SK-N-SH treated with all-trans-retinoic acid at 6 μM for 48 hours (cell line): Measurements from ENCODE around the gene CPNE5.

ENCODE experiments used
- ATAC-seq: fragments of 200-7000 bp; cut with Tn5 transposase; 3 replicates; pipeline ENCODE4 v1.9.1; 2020; ENCODE audit warnings: mild to moderate bottlenecking, moderate library complexity
- ARNTL ChIP-seq: fragments of 450-650 bp; formaldehyde crosslinking; IDR thresholded peaks from 2 replicates; pipeline ENCODE4 v1.5.0; 2020; ENCODE audit warnings: low read depth, mild to moderate bottlenecking, moderate library complexity, borderline replicate concordance
- BACH2 ChIP-seq: fragments of 250-450 bp; sonication (Bioruptor Pico); IDR thresholded peaks from 2 replicates; pipeline ENCODE4 v1.9.0; 2021; ENCODE audit warnings: mild to moderate bottlenecking, borderline replicate concordance
- CREB5 ChIP-seq: fragments of 250-450 bp; sonication (Bioruptor Pico); IDR thresholded peaks from 2 replicates; pipeline ENCODE4 v1.5.1; 2020; ENCODE audit warnings: low read depth, mild to moderate bottlenecking, moderate library complexity
- CSDC2 ChIP-seq: fragments of 250-450 bp; sonication (Bioruptor Pico); IDR thresholded peaks from 2 replicates; pipeline ENCODE4 v1.5.0; 2020; ENCODE audit warnings: mild to moderate bottlenecking, moderate library complexity
- CSRNP3 ChIP-seq: fragments of 250-450 bp; sonication (Bioruptor Pico); IDR thresholded peaks from 2 replicates; pipeline ENCODE4 v1.5.1; 2021; ENCODE audit warnings: mild to moderate bottlenecking, moderate library complexity
- ISL1 ChIP-seq: fragments of 250-450 bp; sonication (Bioruptor Pico); IDR thresholded peaks from 2 replicates; pipeline ENCODE4 v2.1.2; 2022; ENCODE audit warnings: mild to moderate bottlenecking, moderate library complexity
- OSR1 ChIP-seq: fragments of 250-450 bp; sonication (Bioruptor Pico); IDR thresholded peaks from 2 replicates; pipeline ENCODE4 v1.8.0; 2022; ENCODE audit warnings: moderate library complexity, mild to moderate bottlenecking, inconsistent platforms
- PATZ1 ChIP-seq: fragments of 250-450 bp; sonication (Bioruptor Pico); IDR thresholded peaks from 2 replicates; pipeline ENCODE4 v1.8.0; 2020; ENCODE audit warnings: mild to moderate bottlenecking, moderate library complexity, borderline replicate concordance
- PPARA ChIP-seq: fragments of 250-450 bp; sonication (Bioruptor Pico); IDR thresholded peaks from 2 replicates; pipeline ENCODE4 v1.5.0; 2020; ENCODE audit warnings: mild to moderate bottlenecking, borderline replicate concordance
- RARB ChIP-seq: fragments of 250-450 bp; sonication (Bioruptor Pico); IDR thresholded peaks from 2 replicates; pipeline ENCODE4 v1.8.0; 2021; ENCODE audit warnings: mild to moderate bottlenecking, moderate library complexity
- SNAI2 ChIP-seq: fragments of 250-450 bp; sonication (Bioruptor Pico); IDR thresholded peaks from 2 replicates; pipeline ENCODE4 v1.5.0; 2020; ENCODE audit warnings: mild to moderate bottlenecking, moderate library complexity
- TCF4 ChIP-seq: fragments of 250-450 bp; sonication (Bioruptor Pico); IDR thresholded peaks from 2 replicates; pipeline ENCODE4 v1.8.0; 2021; ENCODE audit warnings: mild to moderate bottlenecking, moderate library complexity, borderline replicate concordance
- TOX ChIP-seq: fragments of 250-450 bp; sonication (Bioruptor Pico); IDR thresholded peaks from 2 replicates; pipeline ENCODE4 v1.8.0; 2021; ENCODE audit warnings: mild to moderate bottlenecking, moderate library complexity, borderline replicate concordance
- TSHZ2 ChIP-seq: fragments of 250-450 bp; sonication (Bioruptor Pico); IDR thresholded peaks from 2 replicates; pipeline ENCODE4 v1.5.0; 2020; ENCODE audit warnings: mild to moderate bottlenecking, moderate library complexity
- ZFP3 ChIP-seq: fragments of 250-450 bp; sonication (Bioruptor Pico); IDR thresholded peaks from 2 replicates; pipeline ENCODE4 v1.5.0; 2020; ENCODE audit warnings: mild to moderate bottlenecking, moderate library complexity
- ZFP30 ChIP-seq: fragments of 450-650 bp; formaldehyde crosslinking; IDR thresholded peaks from 2 replicates; pipeline ENCODE4 v1.5.0; 2022; ENCODE audit warnings: mild to moderate bottlenecking, moderate library complexity
- ZNF565 ChIP-seq: fragments of 450-650 bp; formaldehyde crosslinking; conservative IDR thresholded peaks from 2 replicates; pipeline ENCODE4 v1.5.0; 2020; ENCODE audit warnings: low read depth, mild to moderate bottlenecking, moderate library complexity
- ZNF70 ChIP-seq: fragments of 450-650 bp; formaldehyde crosslinking; IDR thresholded peaks from 2 replicates; pipeline ENCODE4 v1.5.0; 2020; ENCODE audit warnings: mild to moderate bottlenecking, moderate library complexity
- ZNF8 ChIP-seq: fragments of 450-650 bp; formaldehyde crosslinking; IDR thresholded peaks from 2 replicates; pipeline ENCODE4 v1.5.0; 2020; ENCODE audit warnings: mild to moderate bottlenecking, moderate library complexity

Gene CPNE5

GRCh38 chr6:36863670-36864540, 24.7 kb upstream of the CPNE5 start:
- no peak for TF ChIP-seq CSRNP3
- TF ChIP-seq ZNF8: no peak
- TF ChIP-seq ISL1: no peak
- no peak for TF ChIP-seq ZFP3 (CRISPR knock-in tag)
- TF ChIP-seq CREB5 (CRISPR knock-in tag): no peak
- TF ChIP-seq RARB (CRISPR knock-in tag): no peak
- no peak for TF ChIP-seq OSR1 (CRISPR knock-in tag)
- TF ChIP-seq SNAI2 (CRISPR knock-in tag): no peak
- no peak for TF ChIP-seq BACH2
- TF ChIP-seq PATZ1 (CRISPR knock-in tag): no peak
- TF ChIP-seq TCF4 (CRISPR knock-in tag): no peak
- TF ChIP-seq ZFP30 (CRISPR knock-in tag): no peak
- ATAC-seq: no peak

- TF ChIP-seq ZFP3 (CRISPR knock-in tag) (no peak), ZNF8 (no peak), PPARA (CRISPR knock-in tag) (no peak), BACH2 (no peak), ZNF70 (CRISPR knock-in tag) (no peak), ARNTL (CRISPR knock-in tag) (no peak), OSR1 (CRISPR knock-in tag) (no peak)
- TF ChIP-seq, all 23 proteins: peak for 0
- ATAC-seq: no peak
Measured at GRCh38 chr6:36862848-36863382, 23.7 kb upstream of the CPNE5 start.

GRCh38 chr6:36862164-36862847, 23.1 kb upstream of the CPNE5 start:
- TF ChIP-seq TOX (CRISPR knock-in tag): no peak
- TF ChIP-seq TSHZ2: no peak
- TF ChIP-seq CSRNP3: no peak
- no peak for TF ChIP-seq CSDC2
- no peak for TF ChIP-seq ZFP30 (CRISPR knock-in tag)
- no peak for TF ChIP-seq ZNF565 (CRISPR knock-in tag)
- no peak for TF ChIP-seq OSR1 (CRISPR knock-in tag)
- TF ChIP-seq PATZ1 (CRISPR knock-in tag): no peak
- no peak for TF ChIP-seq ARNTL (CRISPR knock-in tag)
- no peak for ATAC-seq
